ENCODE measurements around the gene CCT6A.
"Not testable (repeated sequence)": the region's sequence is repeated elsewhere in the genome, so short reads cannot be mapped to it uniquely, and the experiment has no call there.

CCT6A gene, protein sequence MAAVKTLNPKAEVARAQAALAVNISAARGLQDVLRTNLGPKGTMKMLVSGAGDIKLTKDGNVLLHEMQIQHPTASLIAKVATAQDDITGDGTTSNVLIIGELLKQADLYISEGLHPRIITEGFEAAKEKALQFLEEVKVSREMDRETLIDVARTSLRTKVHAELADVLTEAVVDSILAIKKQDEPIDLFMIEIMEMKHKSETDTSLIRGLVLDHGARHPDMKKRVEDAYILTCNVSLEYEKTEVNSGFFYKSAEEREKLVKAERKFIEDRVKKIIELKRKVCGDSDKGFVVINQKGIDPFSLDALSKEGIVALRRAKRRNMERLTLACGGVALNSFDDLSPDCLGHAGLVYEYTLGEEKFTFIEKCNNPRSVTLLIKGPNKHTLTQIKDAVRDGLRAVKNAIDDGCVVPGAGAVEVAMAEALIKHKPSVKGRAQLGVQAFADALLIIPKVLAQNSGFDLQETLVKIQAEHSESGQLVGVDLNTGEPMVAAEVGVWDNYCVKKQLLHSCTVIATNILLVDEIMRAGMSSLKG

DNA sequence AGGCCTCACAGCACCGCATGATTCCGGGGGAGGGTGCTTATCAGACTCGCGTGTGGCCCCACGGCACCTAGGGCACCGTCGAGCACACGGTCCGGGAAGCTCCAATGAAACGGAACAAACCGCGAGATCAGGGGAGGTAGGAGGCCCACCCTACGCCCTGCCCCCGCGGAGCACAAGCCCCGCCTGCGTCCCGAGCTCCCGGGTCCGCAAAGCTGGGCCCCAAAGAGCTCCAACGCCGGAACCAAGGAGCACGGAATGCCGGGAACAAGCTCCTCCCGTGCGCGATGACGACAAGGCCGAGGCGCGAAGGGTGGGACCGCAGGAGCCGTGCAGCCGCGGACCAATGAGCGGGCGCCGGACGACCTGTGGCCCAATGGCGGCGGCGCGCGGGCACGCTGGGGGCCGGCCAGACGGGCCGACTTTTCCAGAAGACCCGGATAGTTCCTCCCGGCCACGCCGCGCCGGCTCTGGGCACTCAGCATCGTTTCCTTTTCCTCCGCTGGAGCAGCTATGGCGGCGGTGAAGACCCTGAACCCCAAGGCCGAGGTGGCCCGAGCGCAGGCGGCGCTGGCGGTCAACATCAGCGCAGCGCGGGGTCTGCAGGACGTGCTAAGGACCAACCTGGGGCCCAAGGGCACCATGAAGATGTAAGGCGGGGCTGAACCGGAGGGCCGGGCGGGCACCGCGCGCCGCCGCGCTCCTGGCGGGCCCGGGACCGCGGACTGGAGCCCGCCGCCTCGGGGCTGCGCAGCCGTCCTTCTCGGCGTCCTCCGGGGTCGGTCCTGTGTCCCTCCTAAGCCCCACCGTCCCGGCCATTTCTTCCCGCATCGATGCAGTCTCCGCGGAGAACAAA lies at the start of gene CCT6A, which contains the start of gene PSPH:
Gene CCT6A, plus strand, starts transcription at position 427 of the 853 bp plus-strand sequence. Its CDS starts 84 bp downstream, at position 511.
Gene PSPH, minus strand, starts transcription at position 106 of the 853 bp plus-strand sequence. CDS start 30,232 bp downstream, outside the sequence.
- DNase-seq (ENCODE audit: low spot score) = peak; percentile 95

DNA sequence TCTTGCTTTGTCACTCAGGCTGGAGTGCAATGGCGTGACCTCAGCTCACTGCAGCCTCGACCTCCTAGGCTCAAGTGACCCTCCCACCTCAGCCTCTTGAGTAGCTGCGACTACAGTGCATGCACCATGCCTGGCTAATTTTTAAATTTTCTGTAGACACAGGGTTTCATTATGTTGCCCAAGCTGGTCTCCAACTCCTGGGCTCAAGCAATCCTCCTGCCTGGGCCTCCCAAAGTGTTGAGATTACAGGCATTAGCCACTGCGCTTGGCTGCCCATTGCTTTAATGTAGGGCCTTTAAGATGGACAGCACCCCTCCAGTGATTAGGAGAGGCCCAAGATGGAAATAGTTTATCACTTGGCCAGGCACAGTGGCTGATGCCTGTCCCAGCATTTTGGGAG lies 47.8 kb upstream of the CCT6A start:
- no peak for DNase-seq (ENCODE audit: low spot score)

DNA sequence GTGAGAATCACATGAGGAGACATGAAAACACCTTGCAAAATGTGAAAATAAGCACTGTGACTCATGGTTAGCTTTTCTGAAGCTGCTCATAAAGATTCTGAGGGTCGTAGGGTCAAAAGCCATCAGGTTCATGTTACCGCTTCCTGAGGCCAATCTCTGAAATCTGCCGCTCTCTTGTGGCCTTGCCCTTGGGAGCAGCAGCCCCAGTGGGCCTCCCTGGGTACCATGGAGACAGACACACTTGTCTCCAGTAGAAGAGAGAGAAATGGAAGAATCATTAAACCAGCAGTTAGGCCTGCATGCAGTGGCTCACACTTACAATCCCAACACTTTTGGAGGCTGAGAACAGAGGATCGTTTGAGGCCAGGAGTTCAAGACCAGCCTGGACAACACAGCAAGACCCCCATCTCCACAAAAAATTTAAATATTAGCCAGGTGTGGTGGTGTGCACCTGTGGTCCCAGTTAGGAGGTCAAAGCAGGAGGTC lies 44.4 kb upstream of the CCT6A start:
- DNase-seq (ENCODE audit: low spot score) = peak; percentile 77

DNA sequence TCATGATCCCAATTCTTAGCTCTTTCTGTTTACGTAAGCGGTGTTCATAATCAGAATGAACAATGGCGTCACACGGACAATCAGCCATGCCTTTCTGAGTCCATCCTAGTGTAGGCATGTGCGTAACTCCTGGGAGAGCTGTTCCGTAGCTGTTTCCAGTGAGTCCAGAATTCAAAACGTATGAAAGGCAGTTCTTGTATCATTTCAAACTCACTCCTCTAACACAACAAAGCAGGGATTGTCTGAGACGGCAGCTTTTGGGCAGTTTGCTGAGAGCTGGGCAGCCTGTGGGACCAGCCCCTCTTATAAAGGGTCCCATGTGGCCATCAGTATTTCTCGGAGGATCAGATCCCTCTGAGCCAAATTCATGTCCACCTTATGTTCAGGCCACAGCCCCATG lies 43.7 kb upstream of the CCT6A start:
- no peak for DNase-seq (ENCODE audit: low spot score)

DNA sequence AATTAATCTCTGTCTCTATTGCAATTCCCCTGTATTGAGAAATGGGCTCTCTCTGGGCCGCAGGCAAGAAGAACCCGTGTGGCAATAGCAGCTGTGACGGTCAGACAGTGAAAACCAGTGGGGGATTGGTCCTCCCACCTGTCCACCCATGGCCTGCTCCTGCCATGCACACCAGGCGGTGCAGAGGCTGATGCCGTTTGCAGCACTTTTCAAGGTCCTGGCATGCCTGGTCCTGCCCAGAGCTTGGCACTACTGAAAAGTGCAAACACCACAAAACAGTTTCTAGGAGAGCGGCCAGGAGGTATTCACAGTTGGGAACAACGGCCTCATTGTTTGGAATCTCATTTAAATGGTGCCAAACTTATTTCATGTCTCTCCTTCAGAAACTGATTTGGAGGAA lies 41.9 kb upstream of the CCT6A start:
- DNase-seq (ENCODE audit: low spot score) = no peak

DNA sequence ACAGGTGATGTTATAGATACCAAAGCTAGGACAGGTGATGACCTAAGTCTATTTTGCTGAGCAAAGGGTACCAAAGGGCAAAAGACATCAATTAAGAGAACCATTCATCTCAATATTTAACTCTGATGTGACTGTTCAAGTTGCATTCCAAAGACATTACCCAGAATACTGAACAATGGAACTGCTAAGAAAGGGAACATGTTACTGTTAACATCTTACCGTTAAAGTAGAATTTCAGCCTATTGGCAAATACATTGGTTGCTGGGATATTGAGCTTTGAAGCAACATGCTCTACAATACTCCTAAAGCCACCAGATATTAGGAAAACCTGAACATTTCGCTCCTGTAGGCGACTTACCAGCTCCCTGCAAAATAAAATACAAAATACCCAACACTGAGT lies 34.5 kb upstream of the CCT6A start:
- not testable (repeated sequence) for DNase-seq (ENCODE audit: low spot score)

DNA sequence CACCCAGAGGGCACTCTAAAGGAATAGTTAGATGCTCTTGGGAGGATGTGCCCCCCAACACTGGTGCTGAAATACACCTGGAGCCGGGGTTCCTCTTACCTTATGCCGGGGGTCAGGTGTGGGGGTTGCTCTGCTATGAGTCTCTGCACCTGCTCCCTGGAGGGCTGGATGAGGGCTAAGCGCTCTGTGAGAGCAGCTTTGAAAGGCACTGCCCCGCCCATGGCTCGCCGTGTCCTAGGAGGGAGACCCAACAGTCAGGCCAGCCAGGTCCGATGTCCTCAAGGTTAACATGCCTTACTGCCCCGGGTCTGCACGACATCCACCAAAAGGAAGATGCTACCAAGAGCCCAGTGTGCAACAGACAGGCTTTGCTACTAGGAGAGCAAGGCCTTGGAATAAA lies 32.1 kb upstream of the CCT6A start:
- DNase-seq (ENCODE audit: low spot score) = no peak

DNA sequence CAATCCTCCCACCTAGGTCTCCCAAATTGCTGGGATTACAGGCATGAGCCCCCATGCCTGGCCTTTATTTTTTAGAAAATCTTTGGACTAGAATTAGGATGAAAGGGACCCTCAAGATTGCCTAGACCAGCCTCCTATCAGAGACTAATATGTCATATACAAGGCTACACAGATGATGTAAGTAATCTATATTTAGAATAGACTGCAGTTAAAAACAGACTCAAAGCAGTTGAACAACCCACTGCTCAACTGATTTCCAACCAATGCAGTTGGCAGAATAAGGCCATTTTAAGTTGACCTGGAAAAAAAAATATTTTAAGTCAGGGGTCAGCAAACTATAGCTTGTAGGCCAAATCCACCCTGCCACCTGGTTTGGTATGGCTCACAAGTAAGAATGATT lies 28.1 kb upstream of the CCT6A start:
- DNase-seq (ENCODE audit: low spot score) = no peak

DNA sequence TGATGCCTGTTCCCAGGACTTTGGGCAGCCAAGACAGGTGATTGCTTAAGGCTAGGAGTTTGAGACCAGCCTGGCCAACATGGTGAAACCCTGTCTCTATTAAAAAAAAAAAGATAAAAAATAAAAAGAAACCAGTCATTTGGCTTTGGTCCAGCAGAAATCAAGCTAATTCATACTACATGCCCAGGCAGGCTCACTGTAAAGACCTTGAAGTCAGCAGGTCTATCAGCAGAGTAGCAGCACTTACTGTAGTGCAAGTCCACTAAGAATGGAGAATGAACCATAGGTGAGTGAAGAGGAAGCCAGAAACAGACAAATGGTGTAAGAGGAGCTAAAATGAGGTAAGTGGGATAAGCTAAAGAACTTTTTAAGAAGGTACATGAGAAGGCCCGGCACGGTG lies 25.0 kb upstream of the CCT6A start:
- no peak for DNase-seq (ENCODE audit: low spot score)

DNA sequence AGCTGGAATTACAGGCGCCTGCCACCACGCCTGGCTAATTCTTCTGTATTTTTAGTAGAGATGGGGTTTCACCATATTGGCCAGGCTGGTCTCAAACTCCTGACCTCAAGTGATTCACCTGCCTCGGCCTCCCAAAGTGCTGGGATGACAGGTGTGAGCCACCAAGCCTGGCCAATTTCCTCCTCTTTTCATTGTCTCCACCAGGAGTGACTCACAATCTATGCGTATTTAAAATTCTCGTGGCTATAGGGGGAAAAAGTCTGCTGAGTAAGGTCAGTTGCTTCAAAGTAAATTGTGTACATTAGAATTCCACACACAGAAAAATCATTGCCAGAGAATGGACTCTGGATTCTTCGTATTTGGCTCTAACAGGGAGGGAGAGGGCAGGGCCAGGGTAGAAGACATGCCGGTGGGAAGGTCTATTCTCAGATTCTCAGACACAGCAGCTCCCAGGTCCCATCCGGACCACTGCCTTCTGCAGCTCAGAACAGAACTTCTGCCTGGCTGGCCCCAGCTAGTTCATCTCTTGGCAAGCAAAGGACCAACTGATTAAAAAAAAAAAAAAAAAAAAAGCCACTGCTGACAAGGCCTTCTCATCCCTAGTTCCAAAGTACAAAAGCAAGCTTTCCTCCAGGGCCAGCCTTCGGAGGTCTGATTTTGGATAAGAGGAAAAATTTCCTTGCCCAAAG lies 22.5 kb upstream of the CCT6A start:
- DNase-seq (ENCODE audit: low spot score) = peak; percentile 76

DNA sequence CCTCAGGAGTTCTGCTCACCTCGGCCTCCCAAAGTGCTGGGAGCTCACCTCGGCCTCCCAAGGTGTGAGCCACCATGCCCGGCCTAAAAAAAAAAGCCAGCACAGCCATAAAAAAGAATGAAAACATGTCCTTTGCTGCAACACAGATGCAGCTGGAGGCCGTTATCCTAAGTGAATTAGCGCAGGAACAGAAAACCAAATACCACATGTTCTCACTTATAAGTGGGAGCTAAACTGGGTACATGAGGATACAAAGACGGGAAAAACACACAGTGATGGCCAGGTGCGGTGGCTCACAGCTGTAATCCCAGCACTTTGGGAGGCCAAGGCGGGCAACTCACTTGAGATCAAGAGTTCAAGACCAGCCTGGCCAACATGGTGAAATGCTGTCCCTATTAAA lies 21.2 kb upstream of the CCT6A start:
- DNase-seq (ENCODE audit: low spot score) = no peak

DNA sequence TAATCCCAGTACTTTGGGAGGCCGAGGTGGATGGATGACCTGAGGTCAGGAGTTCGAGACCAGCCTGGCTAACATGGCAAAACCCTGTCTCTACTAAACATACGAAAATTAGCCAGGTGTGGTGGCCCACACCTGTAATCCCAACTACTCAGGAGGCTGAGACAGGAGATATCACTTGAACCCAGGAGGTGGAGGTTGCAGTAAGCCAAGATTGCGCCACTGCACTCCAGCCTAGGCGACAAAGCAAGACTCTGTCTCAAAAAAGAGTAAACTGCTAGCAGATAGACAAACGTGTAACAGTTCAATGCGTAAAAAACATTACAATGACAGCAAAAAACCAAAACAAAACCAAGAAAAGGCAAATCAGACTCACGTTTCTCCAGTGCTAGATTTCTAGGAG lies 20.0 kb upstream of the CCT6A start:
- DNase-seq (ENCODE audit: low spot score) = not testable (repeated sequence)

DNA sequence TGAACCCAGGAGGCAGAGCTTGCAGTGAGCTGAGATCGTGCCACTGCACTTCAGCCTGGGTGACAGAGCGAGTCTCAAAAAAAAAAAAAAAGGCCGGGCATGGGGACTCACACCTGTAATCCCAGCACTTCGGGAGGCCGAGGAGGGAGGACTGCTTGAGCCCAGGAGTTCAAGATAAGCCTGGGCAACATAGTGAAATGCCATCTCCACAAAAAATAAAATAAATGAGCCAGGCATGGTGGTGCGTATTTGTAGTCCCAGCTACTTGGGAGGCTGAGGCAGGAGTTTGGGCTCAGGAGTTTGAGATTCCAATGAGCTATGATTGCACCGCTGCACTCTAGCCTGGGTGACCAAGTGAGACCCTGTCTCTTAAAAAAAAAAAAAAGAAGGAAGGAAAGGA lies 19.0 kb upstream of the CCT6A start:
- DNase-seq (ENCODE audit: low spot score) = not testable (repeated sequence)

DNA sequence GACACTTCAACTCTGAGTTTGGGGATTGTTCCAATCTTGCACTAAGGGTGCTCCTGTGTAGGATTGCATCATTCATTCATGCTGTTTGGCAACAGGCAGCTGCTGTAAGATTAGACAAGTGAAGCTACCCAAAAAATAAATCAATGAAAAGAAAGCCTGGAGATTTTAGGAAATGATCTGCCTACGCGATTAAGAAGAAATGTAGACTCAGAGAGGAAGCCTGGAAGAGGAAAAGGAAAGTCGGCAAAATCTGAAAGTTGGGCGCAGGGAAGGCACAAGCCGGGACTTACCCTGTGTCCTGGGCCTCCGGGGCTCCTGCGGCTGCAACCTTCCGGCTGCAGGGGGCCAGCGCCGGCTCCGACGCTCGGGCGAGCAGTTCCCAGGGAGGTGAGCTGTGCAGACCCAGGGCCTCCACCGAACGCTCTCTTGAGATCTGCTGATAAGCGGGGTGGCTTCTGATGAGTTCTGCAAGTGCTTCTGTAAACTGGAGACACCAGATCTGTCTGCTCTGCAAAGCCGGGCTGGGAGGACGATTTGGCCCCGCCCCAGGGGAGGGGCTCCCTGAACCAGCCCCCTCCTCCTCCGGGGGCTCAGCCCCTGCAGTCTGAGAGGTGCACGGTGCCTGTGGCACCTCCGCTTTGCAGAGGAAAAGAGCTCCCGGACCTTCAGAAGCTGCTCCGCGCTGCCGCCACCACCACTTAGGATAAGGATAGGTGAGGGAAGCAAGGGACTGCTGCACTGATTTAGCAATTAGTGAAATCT lies 17.7 kb upstream of the CCT6A start:
- peak; percentile 85 for DNase-seq (ENCODE audit: low spot score)

DNA sequence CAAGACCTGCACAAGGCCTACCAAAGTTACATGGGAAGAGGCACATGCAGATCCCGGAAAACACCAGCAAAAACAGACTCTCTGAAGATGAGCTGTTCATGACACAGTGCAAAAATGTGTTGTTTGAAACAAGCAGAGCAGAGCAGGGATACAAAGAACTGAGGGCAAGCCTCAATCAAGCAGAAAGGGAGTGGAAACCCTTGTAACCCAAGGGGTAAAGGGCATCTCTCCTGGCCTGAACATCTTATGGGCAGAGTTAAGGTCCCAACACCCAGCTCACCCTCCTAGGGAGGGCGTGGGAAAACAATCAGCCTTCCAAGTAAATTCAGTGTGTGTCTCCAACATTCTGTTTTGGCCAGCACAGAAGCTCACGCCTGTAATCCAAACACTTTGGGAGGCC lies 10.8 kb upstream of the CCT6A start:
- DNase-seq (ENCODE audit: low spot score) = no peak

DNA sequence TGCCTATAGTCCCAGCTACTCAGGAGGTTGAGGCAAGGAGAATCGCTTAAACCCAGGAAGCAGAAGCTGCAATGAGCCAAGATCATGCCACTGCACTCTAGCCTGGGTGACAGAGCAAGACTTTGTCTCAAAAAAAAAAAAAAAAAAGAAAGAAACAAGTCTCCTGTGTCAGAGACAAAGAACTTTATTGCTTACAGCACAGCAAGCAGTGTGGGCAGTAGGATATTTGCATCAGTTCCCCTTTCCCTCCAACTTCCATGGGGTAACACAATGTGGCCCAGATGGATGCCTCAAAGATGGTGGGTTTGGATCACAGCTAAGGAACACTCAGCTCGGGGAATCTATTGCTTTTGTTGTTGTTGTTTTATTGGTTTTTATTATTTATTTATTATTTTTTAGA lies 5.8 kb upstream of the CCT6A start:
- not testable (repeated sequence) for DNase-seq (ENCODE audit: low spot score)

DNA sequence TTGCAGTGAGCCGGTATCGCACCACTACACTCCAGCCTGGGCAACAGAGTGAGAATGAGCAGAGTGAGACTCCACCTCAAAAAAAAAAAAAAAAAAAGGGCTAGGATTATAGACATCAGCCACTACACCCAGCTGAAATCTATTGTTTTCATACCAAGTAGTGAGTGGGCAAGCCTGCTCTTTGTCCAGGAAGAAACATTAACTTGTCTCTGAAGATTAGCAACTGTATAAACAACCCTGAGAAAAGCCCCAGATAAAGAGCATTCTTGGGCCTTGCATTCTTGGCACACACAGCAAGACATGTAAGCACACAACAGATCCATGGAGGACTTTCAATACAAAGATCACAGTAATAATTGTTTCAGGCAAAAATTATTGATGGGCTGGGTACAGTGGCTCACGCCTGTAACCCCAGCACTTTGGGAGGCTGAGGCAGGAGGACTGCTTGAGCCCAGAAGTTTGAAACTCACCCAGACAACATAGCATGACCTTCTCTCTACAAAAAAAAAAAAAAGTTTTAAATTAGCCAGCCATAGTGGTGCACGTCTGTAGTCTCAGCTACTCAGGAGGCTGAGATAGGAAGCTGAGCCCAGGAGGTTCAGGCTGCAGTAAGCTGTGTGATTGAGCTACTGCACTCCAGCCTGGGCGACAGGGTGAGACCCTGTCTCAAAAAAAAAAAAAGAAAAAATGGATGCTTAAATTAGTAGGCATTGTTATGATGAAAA lies 4.7 kb upstream of the CCT6A start:
- no peak for DNase-seq (ENCODE audit: low spot score)

DNA sequence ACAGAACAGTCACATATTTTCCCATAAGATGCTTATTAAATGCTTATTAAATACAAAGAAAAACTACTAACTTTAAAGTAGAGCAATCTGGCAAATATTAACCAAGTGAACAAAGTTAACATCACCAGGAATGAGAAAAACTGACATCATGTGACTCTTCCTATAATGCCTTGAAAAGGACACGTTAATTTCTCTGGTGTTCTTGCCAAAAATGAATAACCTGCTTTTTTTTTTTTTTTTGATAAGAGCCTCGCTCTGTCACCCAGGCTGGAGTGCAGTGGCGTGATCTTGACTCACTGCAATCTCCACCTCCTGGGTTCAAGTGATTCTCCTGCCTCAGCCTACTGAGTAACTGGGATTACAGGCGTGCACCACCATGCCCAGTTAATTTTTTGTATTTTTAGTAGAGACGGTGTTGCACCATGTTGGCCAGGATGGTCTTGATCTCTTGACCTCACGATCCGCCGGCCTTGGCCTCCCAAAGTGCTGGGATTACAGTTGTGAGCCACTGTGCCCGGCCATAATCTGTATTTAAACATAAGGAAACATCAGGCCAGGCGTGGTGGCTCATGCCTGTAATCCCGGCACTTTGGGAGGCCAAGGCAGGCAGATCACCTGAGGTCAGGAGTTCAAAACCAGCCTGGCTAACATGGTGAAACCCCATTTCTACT lies 4.0 kb upstream of the CCT6A start:
- not testable (repeated sequence) for DNase-seq (ENCODE audit: low spot score)

DNA sequence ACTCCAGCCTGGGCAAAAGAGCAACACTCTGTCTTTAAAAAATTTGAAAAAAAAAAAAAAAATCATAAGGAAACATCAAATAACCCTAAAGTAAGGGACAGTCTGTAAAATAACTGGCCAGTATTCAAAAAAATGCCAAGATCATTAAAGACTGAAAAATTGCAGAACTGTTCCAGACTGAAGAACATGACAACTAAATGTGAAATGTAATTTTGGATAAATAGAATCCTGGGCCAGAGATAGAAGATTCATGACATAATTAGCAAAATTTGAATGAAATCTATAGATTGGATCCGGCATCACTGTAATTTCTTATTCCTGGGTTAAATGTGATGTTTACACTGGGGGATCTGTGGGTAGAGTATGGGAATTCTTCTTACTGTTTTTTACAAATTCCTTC lies 3.3 kb upstream of the CCT6A start:
- DNase-seq (ENCODE audit: low spot score) = no peak

DNA sequence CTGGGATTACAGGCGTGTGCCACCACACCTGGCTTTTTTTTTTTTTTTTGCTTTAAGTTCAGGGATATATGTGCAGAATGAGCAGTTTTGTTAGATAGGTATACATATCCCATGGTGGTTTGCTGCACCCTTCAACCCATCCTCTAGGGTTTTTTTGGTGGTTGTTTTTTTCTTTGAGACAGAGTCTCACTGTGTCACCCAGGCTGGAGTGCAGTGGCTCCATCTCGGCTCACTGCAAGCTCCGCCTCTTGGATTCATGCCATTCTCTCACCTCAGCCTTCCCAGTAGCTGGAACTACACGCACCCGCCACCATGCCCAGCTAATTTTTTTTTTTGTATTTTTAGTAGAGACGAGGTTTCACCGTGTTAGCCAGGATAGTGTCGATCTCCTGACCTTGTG lies 2.8 kb upstream of the CCT6A start:
- DNase-seq (ENCODE audit: low spot score) = not testable (repeated sequence)
